ENCODE results near the gene SLC2A5. TPM values are rescaled to one million over a fixed set of nuclear protein-coding genes. Genes with fewer than 3 reads are reported as not detected.

SLC2A5 gene
- total RNA-seq, 1 donor from 2014 or later: 0.98 TPM

GRCh38 chr1:9068981-9069325 lies 482 bp downstream of the SLC2A5 start:
- Histone ChIP-seq H3K4me3 (peak overlapping the region; percentile 6), H3K9me3 (no peaks in the 10 kb centered on the region), H3K36me3 (no peaks in the 10 kb centered on the region), H3K4me1 (peaks cover 17% of the 10 kb centered on the region), H3K27me3 (no peaks in the 10 kb centered on the region), H3K27ac (peak overlapping the region; percentile 19)
- intact Hi-C loops (cut with DNase I): no loop called here
- ATAC-seq: no peak
- DNase-seq: no peak
- no peak for TF ChIP-seq CTCF (IDR thresholded peaks at IDR 0.05)

GRCh38 chr1:9066945-9067807 lies 2.3 kb downstream of the SLC2A5 start:
- DNase-seq: no peak
- H3K27me3 ChIP-seq: no peaks in the 10 kb centered on the region
- no peak overlapping the region for H3K27ac ChIP-seq
- no peak for TF ChIP-seq CTCF (IDR thresholded peaks at IDR 0.05)
- H3K9me3 ChIP-seq: no peaks in the 10 kb centered on the region
- no peak overlapping the region for H3K4me3 ChIP-seq
- peak; percentile 78 for ATAC-seq
- H3K36me3 ChIP-seq: no peaks in the 10 kb centered on the region
- intact Hi-C loops (cut with DNase I): no loop called here
- peaks cover 17% of the 10 kb centered on the region for H3K4me1 ChIP-seq

- Histone ChIP-seq H3K9me3 (no peaks in the 10 kb centered on the region), H3K36me3 (no peaks in the 10 kb centered on the region), H3K4me1 (peaks cover 17% of the 10 kb centered on the region), H3K27ac (no peak overlapping the region), H3K27me3 (no peaks in the 10 kb centered on the region), H3K4me3 (no peak overlapping the region)
- intact Hi-C loops (cut with DNase I): no loop called here
- no peak for TF ChIP-seq CTCF (IDR thresholded peaks at IDR 0.05)
- DNase-seq (no peak), ATAC-seq (no peak)
Observed at GRCh38 chr1:9065213-9065751, 4.2 kb downstream of the SLC2A5 start.

GRCh38 chr1:9062846-9063245 lies 6.6 kb downstream of the SLC2A5 start:
- ATAC-seq (no peak), DNase-seq (no peak)
- TF ChIP-seq CTCF (IDR thresholded peaks at IDR 0.05): no peak
- intact Hi-C loops (cut with DNase I): no loop called here
- Histone ChIP-seq H3K27ac (no peak overlapping the region), H3K27me3 (no peaks in the 10 kb centered on the region), H3K36me3 (no peaks in the 10 kb centered on the region), H3K4me3 (no peak overlapping the region), H3K4me1 (peaks cover 11% of the 10 kb centered on the region), H3K9me3 (no peaks in the 10 kb centered on the region)

GRCh38 chr1:9062021-9062471 lies 7.4 kb downstream of the SLC2A5 start:
- DNase-seq (no peak), ATAC-seq (no peak)
- TF ChIP-seq CTCF (IDR thresholded peaks at IDR 0.05): no peak
- Histone ChIP-seq H3K27ac (no peak overlapping the region), H3K4me3 (no peak overlapping the region), H3K36me3 (no peaks in the 10 kb centered on the region), H3K9me3 (no peaks in the 10 kb centered on the region), H3K4me1 (peaks cover 9% of the 10 kb centered on the region), H3K27me3 (no peaks in the 10 kb centered on the region)
- intact Hi-C loops (cut with DNase I): no loop called here
